Type B pancreatic cell (in vitro differentiated cells): ENCODE data around the gene PPTC7. TPM values are rescaled to one million over a fixed set of nuclear protein-coding genes. Genes with fewer than 3 reads are reported as not detected.
A peak's percentile ranks its signal among the peaks of the same experiment; 100 is the strongest.

ENCODE experiments used
- DNase-seq: peaks from one replicate; pipeline ENCODE4 v3.0.0; 2021; ENCODE audit warnings: mixed read lengths; ENCODE audit not compliant: unreplicated experiment; ENCODE audit errors: extremely low spot score
- H3K27ac Mint-ChIP-seq: 2 replicates; pipeline ENCODE4 v1.8.0; 2021; ENCODE audit warnings: mild to moderate bottlenecking, mixed read lengths
- H3K27me3 Mint-ChIP-seq: 2 replicates; pipeline ENCODE4 v1.8.0; 2021; ENCODE audit warnings: mixed read lengths
- H3K36me3 Mint-ChIP-seq: 2 replicates; pipeline ENCODE4 v1.8.0; 2021; ENCODE audit warnings: mixed read lengths
- H3K4me1 Mint-ChIP-seq: one replicate; pipeline ENCODE4 v1.8.0; 2021; ENCODE audit warnings: mixed read lengths; ENCODE audit not compliant: unreplicated experiment
- H3K4me3 Mint-ChIP-seq: 2 replicates; pipeline ENCODE4 v1.8.0; 2021; ENCODE audit warnings: mild to moderate bottlenecking, mixed read lengths
- H3K9me3 Mint-ChIP-seq: 2 replicates; pipeline ENCODE4 v1.8.0; 2021; ENCODE audit warnings: mixed read lengths
- CTCF ChIP-seq: fragments of 200-600 bp; sonication (generic); conservative IDR thresholded peaks from 2 replicates; pipeline ENCODE4 v1.5.0; 2021; ENCODE audit warnings: antibody characterized with exemption, mild to moderate bottlenecking
- long read RNA-seq: library from polyadenylated mRNA; unstranded; transcript quantifications from one replicate; pipeline ENCODE4 v2.0.0, GENCODE V29; 2020
- total RNA-seq: library from RNA; stranded (reverse); gene quantifications from 2 replicates; pipeline ENCODE4 v1.2.1, GENCODE V29; 2021; ENCODE audit warnings: low replicate concordance

PPTC7 gene
- 14.5 and 14.8 TPM in 2 replicates for total RNA-seq
- long read RNA-seq, partial matches to known transcripts: 0 of 5 reads
- long read RNA-seq, other reads (novel, unspliced or antisense): 5 of 5 reads

GRCh38 chr12:110583137-110584059, at the start of gene PPTC7:
Gene PPTC7 (minus strand): TSS chr12:110583318. CDS start chr12:110583031, 287 bp downstream.
- Mint-ChIP-seq H3K36me3 (no peaks in the 10 kb centered on the region), H3K4me3 (peak within 1 kb of the TSS; percentile 95), H3K4me1 (peaks cover 42% of the 10 kb centered on the region), H3K27ac (peak within 1 kb of the TSS; percentile 94), H3K9me3 (no peaks in the 10 kb centered on the region), H3K27me3 (no peaks in the 10 kb centered on the region)
- peak; percentile 94 for DNase-seq
- no peak for TF ChIP-seq CTCF

GRCh38 chr12:110627500-110628195, 44.5 kb upstream of the PPTC7 start:
- no peaks in the 10 kb centered on the region for H3K27me3 Mint-ChIP-seq
- H3K9me3 Mint-ChIP-seq: no peaks in the 10 kb centered on the region
- H3K4me1 Mint-ChIP-seq: no peaks in the 10 kb centered on the region
- H3K27ac Mint-ChIP-seq: no peak overlapping the region
- no peak overlapping the region for H3K4me3 Mint-ChIP-seq
- no peak for TF ChIP-seq CTCF
- DNase-seq: no peak
- peaks cover 5% of the 10 kb centered on the region for H3K36me3 Mint-ChIP-seq

- Mint-ChIP-seq H3K4me1 (no peaks in the 10 kb centered on the region), H3K9me3 (no peaks in the 10 kb centered on the region), H3K36me3 (peaks cover 4% of the 10 kb centered on the region), H3K27me3 (no peaks in the 10 kb centered on the region), H3K27ac (no peak overlapping the region), H3K4me3 (no peak overlapping the region)
- DNase-seq: no peak
- TF ChIP-seq CTCF: no peak
These were observed 39.5 kb upstream of the PPTC7 start for GRCh38 chr12:110622582-110622981.

- Mint-ChIP-seq H3K4me3 (no peak overlapping the region), H3K4me1 (peaks cover under 1% of the 10 kb centered on the region), H3K27ac (no peak overlapping the region), H3K9me3 (no peaks in the 10 kb centered on the region), H3K27me3 (no peaks in the 10 kb centered on the region), H3K36me3 (peaks cover 10% of the 10 kb centered on the region)
- no peak for DNase-seq
- TF ChIP-seq CTCF: no peak
These were observed 36.4 kb upstream of the PPTC7 start for GRCh38 chr12:110619534-110619953.

- H3K9me3 Mint-ChIP-seq: no peaks in the 10 kb centered on the region
- no peak overlapping the region for H3K4me3 Mint-ChIP-seq
- no peak overlapping the region for H3K27ac Mint-ChIP-seq
- no peaks in the 10 kb centered on the region for H3K27me3 Mint-ChIP-seq
- DNase-seq: no peak
- no peak for TF ChIP-seq CTCF
- peaks cover 3% of the 10 kb centered on the region for H3K4me1 Mint-ChIP-seq
- H3K36me3 Mint-ChIP-seq: peaks cover 6% of the 10 kb centered on the region
These were observed 33.5 kb upstream of the PPTC7 start for GRCh38 chr12:110616471-110617115.
